SK-N-SH treated with all-trans-retinoic acid at 6 μM for 48 hours (cell line): ENCODE results near the gene RBM34.

ENCODE experiments used
- ATAC-seq: fragments of 200-7000 bp; cut with Tn5 transposase; 3 replicates; pipeline ENCODE4 v1.9.1; 2020; ENCODE audit warnings: mild to moderate bottlenecking, moderate library complexity
- ARNTL ChIP-seq: fragments of 450-650 bp; formaldehyde crosslinking; IDR thresholded peaks from 2 replicates; pipeline ENCODE4 v1.5.0; 2020; ENCODE audit warnings: low read depth, mild to moderate bottlenecking, moderate library complexity, borderline replicate concordance
- BACH2 ChIP-seq: fragments of 250-450 bp; sonication (Bioruptor Pico); IDR thresholded peaks from 2 replicates; pipeline ENCODE4 v1.9.0; 2021; ENCODE audit warnings: mild to moderate bottlenecking, borderline replicate concordance
- CSDC2 ChIP-seq: fragments of 250-450 bp; sonication (Bioruptor Pico); IDR thresholded peaks from 2 replicates; pipeline ENCODE4 v1.5.0; 2020; ENCODE audit warnings: mild to moderate bottlenecking, moderate library complexity
- ESRRG ChIP-seq: fragments of 250-450 bp; sonication (Bioruptor Pico); IDR thresholded peaks from 2 replicates; pipeline ENCODE4 v1.6.1; 2021; ENCODE audit warnings: mild to moderate bottlenecking
- GLIS3 ChIP-seq: fragments of 250-450 bp; sonication (Bioruptor Pico); IDR thresholded peaks from 2 replicates; pipeline ENCODE4 v1.5.0; 2020; ENCODE audit warnings: mild to moderate bottlenecking, moderate library complexity
- ISL1 ChIP-seq: fragments of 250-450 bp; sonication (Bioruptor Pico); IDR thresholded peaks from 2 replicates; pipeline ENCODE4 v2.1.2; 2022; ENCODE audit warnings: mild to moderate bottlenecking, moderate library complexity
- PPARA ChIP-seq: fragments of 250-450 bp; sonication (Bioruptor Pico); IDR thresholded peaks from 2 replicates; pipeline ENCODE4 v1.5.0; 2020; ENCODE audit warnings: mild to moderate bottlenecking, borderline replicate concordance
- RARB ChIP-seq: fragments of 250-450 bp; sonication (Bioruptor Pico); IDR thresholded peaks from 2 replicates; pipeline ENCODE4 v1.8.0; 2021; ENCODE audit warnings: mild to moderate bottlenecking, moderate library complexity
- SNAI2 ChIP-seq: fragments of 250-450 bp; sonication (Bioruptor Pico); IDR thresholded peaks from 2 replicates; pipeline ENCODE4 v1.5.0; 2020; ENCODE audit warnings: mild to moderate bottlenecking, moderate library complexity
- TCF4 ChIP-seq: fragments of 250-450 bp; sonication (Bioruptor Pico); IDR thresholded peaks from 2 replicates; pipeline ENCODE4 v1.8.0; 2021; ENCODE audit warnings: mild to moderate bottlenecking, moderate library complexity, borderline replicate concordance
- TOX ChIP-seq: fragments of 250-450 bp; sonication (Bioruptor Pico); IDR thresholded peaks from 2 replicates; pipeline ENCODE4 v1.8.0; 2021; ENCODE audit warnings: mild to moderate bottlenecking, moderate library complexity, borderline replicate concordance
- TSHZ2 ChIP-seq: fragments of 250-450 bp; sonication (Bioruptor Pico); IDR thresholded peaks from 2 replicates; pipeline ENCODE4 v1.5.0; 2020; ENCODE audit warnings: mild to moderate bottlenecking, moderate library complexity
- ZC3H10 ChIP-seq: fragments of 250-450 bp; sonication (Bioruptor Pico); IDR thresholded peaks from 2 replicates; pipeline ENCODE4 v1.5.1; 2021; ENCODE audit warnings: mild to moderate bottlenecking, moderate library complexity
- ZFP3 ChIP-seq: fragments of 250-450 bp; sonication (Bioruptor Pico); IDR thresholded peaks from 2 replicates; pipeline ENCODE4 v1.5.0; 2020; ENCODE audit warnings: mild to moderate bottlenecking, moderate library complexity
- ZFP30 ChIP-seq: fragments of 450-650 bp; formaldehyde crosslinking; IDR thresholded peaks from 2 replicates; pipeline ENCODE4 v1.5.0; 2022; ENCODE audit warnings: mild to moderate bottlenecking, moderate library complexity
- ZNF565 ChIP-seq: fragments of 450-650 bp; formaldehyde crosslinking; conservative IDR thresholded peaks from 2 replicates; pipeline ENCODE4 v1.5.0; 2020; ENCODE audit warnings: low read depth, mild to moderate bottlenecking, moderate library complexity
- ZNF70 ChIP-seq: fragments of 450-650 bp; formaldehyde crosslinking; IDR thresholded peaks from 2 replicates; pipeline ENCODE4 v1.5.0; 2020; ENCODE audit warnings: mild to moderate bottlenecking, moderate library complexity
- ZNF8 ChIP-seq: fragments of 450-650 bp; formaldehyde crosslinking; IDR thresholded peaks from 2 replicates; pipeline ENCODE4 v1.5.0; 2020; ENCODE audit warnings: mild to moderate bottlenecking, moderate library complexity
- TF ChIP-seq, protein P1 (sequence below): fragments of 250-450 bp; sonication (Bioruptor Pico); IDR thresholded peaks from 2 replicates; pipeline ENCODE4 v1.8.0; 2021; ENCODE audit warnings: low read depth, mild to moderate bottlenecking, moderate library complexity, borderline replicate concordance
- TF ChIP-seq, protein P2 (sequence below): fragments of 250-450 bp; sonication (Bioruptor Pico); IDR thresholded peaks from 2 replicates; pipeline ENCODE4 v1.5.1; 2021; ENCODE audit warnings: mild to moderate bottlenecking, moderate library complexity
- TF ChIP-seq, protein P3 (sequence below): fragments of 250-450 bp; sonication (Bioruptor Pico); IDR thresholded peaks from 2 replicates; pipeline ENCODE4 v1.8.0; 2020; ENCODE audit warnings: mild to moderate bottlenecking, moderate library complexity, borderline replicate concordance
- TF ChIP-seq, protein P4 (sequence below): fragments of 250-450 bp; sonication (Bioruptor Pico); IDR thresholded peaks from 2 replicates; pipeline ENCODE4 v1.5.1; 2020; ENCODE audit warnings: low read depth, mild to moderate bottlenecking, moderate library complexity

The RBM34 gene

GRCh38 chr1:235158680-235159079 lies 2.4 kb downstream of the RBM34 start (continued):
- TF ChIP-seq, protein P1, sequence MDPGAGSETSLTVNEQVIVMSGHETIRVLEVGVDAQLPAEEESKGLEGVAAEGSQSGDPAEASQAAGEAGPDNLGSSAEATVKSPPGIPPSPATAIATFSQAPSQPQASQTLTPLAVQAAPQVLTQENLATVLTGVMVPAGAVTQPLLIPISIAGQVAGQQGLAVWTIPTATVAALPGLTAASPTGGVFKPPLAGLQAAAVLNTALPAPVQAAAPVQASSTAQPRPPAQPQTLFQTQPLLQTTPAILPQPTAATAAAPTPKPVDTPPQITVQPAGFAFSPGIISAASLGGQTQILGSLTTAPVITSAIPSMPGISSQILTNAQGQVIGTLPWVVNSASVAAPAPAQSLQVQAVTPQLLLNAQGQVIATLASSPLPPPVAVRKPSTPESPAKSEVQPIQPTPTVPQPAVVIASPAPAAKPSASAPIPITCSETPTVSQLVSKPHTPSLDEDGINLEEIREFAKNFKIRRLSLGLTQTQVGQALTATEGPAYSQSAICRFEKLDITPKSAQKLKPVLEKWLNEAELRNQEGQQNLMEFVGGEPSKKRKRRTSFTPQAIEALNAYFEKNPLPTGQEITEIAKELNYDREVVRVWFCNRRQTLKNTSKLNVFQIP (CRISPR knock-in tag): no peak
- TF ChIP-seq CSDC2 (no peak), PPARA (CRISPR knock-in tag) (no peak), TSHZ2 (CRISPR knock-in tag) (no peak), ZC3H10 (CRISPR knock-in tag) (no peak)
- TF ChIP-seq, all 23 proteins: peak for 0

GRCh38 chr1:235157150-235157549 lies 3.9 kb downstream of the RBM34 start:
- no peak for TF ChIP-seq TCF4 (CRISPR knock-in tag)
- TF ChIP-seq ZC3H10 (CRISPR knock-in tag): no peak
- no peak for TF ChIP-seq GLIS3 (CRISPR knock-in tag)
- no peak for TF ChIP-seq ZFP3
- no peak for TF ChIP-seq ZFP30 (CRISPR knock-in tag)
- TF ChIP-seq ZNF8 (CRISPR knock-in tag): no peak
- TF ChIP-seq ISL1 (CRISPR knock-in tag): no peak
- TF ChIP-seq, protein P2, sequence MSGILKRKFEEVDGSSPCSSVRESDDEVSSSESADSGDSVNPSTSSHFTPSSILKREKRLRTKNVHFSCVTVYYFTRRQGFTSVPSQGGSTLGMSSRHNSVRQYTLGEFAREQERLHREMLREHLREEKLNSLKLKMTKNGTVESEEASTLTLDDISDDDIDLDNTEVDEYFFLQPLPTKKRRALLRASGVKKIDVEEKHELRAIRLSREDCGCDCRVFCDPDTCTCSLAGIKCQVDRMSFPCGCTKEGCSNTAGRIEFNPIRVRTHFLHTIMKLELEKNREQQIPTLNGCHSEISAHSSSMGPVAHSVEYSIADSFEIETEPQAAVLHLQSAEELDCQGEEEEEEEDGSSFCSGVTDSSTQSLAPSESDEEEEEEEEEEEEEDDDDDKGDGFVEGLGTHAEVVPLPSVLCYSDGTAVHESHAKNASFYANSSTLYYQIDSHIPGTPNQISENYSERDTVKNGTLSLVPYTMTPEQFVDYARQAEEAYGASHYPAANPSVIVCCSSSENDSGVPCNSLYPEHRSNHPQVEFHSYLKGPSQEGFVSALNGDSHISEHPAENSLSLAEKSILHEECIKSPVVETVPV (CRISPR knock-in tag): no peak
- TF ChIP-seq RARB (CRISPR knock-in tag): no peak
- no peak for TF ChIP-seq TSHZ2 (CRISPR knock-in tag)
- TF ChIP-seq ZNF565 (CRISPR knock-in tag): no peak
- TF ChIP-seq, protein P3, sequence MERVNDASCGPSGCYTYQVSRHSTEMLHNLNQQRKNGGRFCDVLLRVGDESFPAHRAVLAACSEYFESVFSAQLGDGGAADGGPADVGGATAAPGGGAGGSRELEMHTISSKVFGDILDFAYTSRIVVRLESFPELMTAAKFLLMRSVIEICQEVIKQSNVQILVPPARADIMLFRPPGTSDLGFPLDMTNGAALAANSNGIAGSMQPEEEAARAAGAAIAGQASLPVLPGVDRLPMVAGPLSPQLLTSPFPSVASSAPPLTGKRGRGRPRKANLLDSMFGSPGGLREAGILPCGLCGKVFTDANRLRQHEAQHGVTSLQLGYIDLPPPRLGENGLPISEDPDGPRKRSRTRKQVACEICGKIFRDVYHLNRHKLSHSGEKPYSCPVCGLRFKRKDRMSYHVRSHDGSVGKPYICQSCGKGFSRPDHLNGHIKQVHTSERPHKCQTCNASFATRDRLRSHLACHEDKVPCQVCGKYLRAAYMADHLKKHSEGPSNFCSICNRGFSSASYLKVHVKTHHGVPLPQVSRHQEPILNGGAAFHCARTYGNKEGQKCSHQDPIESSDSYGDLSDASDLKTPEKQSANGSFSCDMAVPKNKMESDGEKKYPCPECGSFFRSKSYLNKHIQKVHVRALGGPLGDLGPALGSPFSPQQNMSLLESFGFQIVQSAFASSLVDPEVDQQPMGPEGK (CRISPR knock-in tag): no peak
- no peak for TF ChIP-seq ZNF70 (CRISPR knock-in tag)
- no peak for TF ChIP-seq BACH2
- TF ChIP-seq, protein P4, sequence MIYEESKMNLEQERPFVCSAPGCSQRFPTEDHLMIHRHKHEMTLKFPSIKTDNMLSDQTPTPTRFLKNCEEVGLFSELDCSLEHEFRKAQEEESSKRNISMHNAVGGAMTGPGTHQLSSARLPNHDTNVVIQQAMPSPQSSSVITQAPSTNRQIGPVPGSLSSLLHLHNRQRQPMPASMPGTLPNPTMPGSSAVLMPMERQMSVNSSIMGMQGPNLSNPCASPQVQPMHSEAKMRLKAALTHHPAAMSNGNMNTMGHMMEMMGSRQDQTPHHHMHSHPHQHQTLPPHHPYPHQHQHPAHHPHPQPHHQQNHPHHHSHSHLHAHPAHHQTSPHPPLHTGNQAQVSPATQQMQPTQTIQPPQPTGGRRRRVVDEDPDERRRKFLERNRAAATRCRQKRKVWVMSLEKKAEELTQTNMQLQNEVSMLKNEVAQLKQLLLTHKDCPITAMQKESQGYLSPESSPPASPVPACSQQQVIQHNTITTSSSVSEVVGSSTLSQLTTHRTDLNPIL (CRISPR knock-in tag): no peak
- TF ChIP-seq SNAI2 (CRISPR knock-in tag): no peak
- no peak for ATAC-seq

GRCh38 chr1:235156740-235157139 lies 4.3 kb downstream of the RBM34 start:
- TF ChIP-seq BACH2: no peak
- TF ChIP-seq, protein P1 (CRISPR knock-in tag): no peak
- no peak for TF ChIP-seq ZC3H10 (CRISPR knock-in tag)
- TF ChIP-seq ZNF70 (CRISPR knock-in tag): no peak
- TF ChIP-seq ZNF565 (CRISPR knock-in tag): no peak
- no peak for TF ChIP-seq TOX (CRISPR knock-in tag)
- TF ChIP-seq PPARA (CRISPR knock-in tag): no peak
- no peak for TF ChIP-seq ZFP3
- no peak for TF ChIP-seq ZNF8 (CRISPR knock-in tag)
- no peak for TF ChIP-seq ARNTL (CRISPR knock-in tag)
- TF ChIP-seq ESRRG (CRISPR knock-in tag): no peak
- no peak for TF ChIP-seq SNAI2 (CRISPR knock-in tag)
- TF ChIP-seq, protein P3 (CRISPR knock-in tag): no peak
- no peak for TF ChIP-seq ISL1 (CRISPR knock-in tag)

More at GRCh38 chr1:235156740-235157139, 4.3 kb downstream of the RBM34 start:
- ATAC-seq: no peak
